CD4-positive, alpha-beta T cell (primary cell): ENCODE results near the gene ASB3. TPM values are rescaled to one million over a fixed set of nuclear protein-coding genes. Genes with fewer than 3 reads are reported as not detected.

Experiments
- ATAC-seq: fragments of 200-7000 bp; cut with Tn5 transposase; one replicate; pipeline ENCODE4 v1.10.0; 2022; ENCODE audit warnings: mild to moderate bottlenecking; ENCODE audit not compliant: poor library complexity
- CTCF ChIA-PET: fragments of 350-600 bp; sonication (Branson Sonifier 250); formaldehyde crosslinking; loops from one replicate; lab custom pipeline; 2021; ENCODE audit warnings: antibody characterized with exemption, inconsistent platforms; lab: Charles Lee
- POLR2A ChIA-PET: fragments of 350-600 bp; sonication (Branson Sonifier 250); formaldehyde crosslinking; loops from one replicate; lab custom pipeline; 2021; ENCODE audit warnings: antibody characterized with exemption, inconsistent platforms; lab: Charles Lee
- DNase-seq, 14 experiments: peaks; one replicate each; pipeline ENCODE4 v3.0.0-alpha.2; 2013 to 2020; ENCODE audit warnings: mixed read lengths in 2 of 14
- H3K27ac ChIP-seq, 2 donors: one replicate each; pipeline versions ENCODE4 v1.5.1 to v1.7.0; 2013; ENCODE audit warnings: low read length in 2 of 2, low read depth in 1 of 2, mild to moderate bottlenecking in 1 of 2
- H3K27me3 ChIP-seq, 2 experiments: 1 replicate in 1 of 2; 2 replicates in 1 of 2; pipeline versions ENCODE4 v1.6.1 to v1.7.0; 2013; ENCODE audit warnings: low read length in 2 of 2, control low read depth in 1 of 2, mild to moderate bottlenecking in 1 of 2, moderate library complexity in 1 of 2; ENCODE audit not compliant: insufficient read depth in 2 of 2, control insufficient read depth in 1 of 2
- H3K36me3 ChIP-seq: one replicate; pipeline ENCODE4 v1.6.1; 2013; ENCODE audit warnings: low read length, control low read depth; ENCODE audit not compliant: insufficient read depth
- H3K4me1 ChIP-seq: one replicate; pipeline ENCODE4 v1.6.1; 2013; ENCODE audit warnings: low read length, control low read depth; ENCODE audit not compliant: insufficient read depth
- H3K4me3 ChIP-seq: one replicate; pipeline ENCODE4 v1.5.1; 2013; ENCODE audit warnings: mild to moderate bottlenecking, low read length, moderate library complexity
- H3K9me3 ChIP-seq, 2 experiments: 1 replicate in 1 of 2; 2 replicates in 1 of 2; pipeline versions ENCODE4 v1.6.1 to v1.7.0; 2013; ENCODE audit warnings: low read length in 2 of 2, mild to moderate bottlenecking in 2 of 2, control low read depth in 1 of 2, moderate library complexity in 1 of 2; ENCODE audit not compliant: control insufficient read depth in 1 of 2, insufficient read depth in 1 of 2
- H3K27ac Mint-ChIP-seq: one replicate; pipeline ENCODE4 v1.8.0; 2020; ENCODE audit warnings: mixed read lengths
- H3K27me3 Mint-ChIP-seq: one replicate; pipeline ENCODE4 v1.8.0; 2021; ENCODE audit warnings: mixed read lengths
- H3K36me3 Mint-ChIP-seq: one replicate; pipeline ENCODE4 v1.8.0; 2021; ENCODE audit warnings: low read depth, mixed read lengths
- H3K4me1 Mint-ChIP-seq: one replicate; pipeline ENCODE4 v1.8.0; 2021; ENCODE audit warnings: low read depth, mixed read lengths
- H3K4me3 Mint-ChIP-seq: one replicate; pipeline ENCODE4 v1.8.0; 2020; ENCODE audit warnings: mild to moderate bottlenecking, mixed read lengths
- H3K9me3 Mint-ChIP-seq: one replicate; pipeline ENCODE4 v1.8.0; 2020; ENCODE audit warnings: mixed read lengths
- intact Hi-C, 2 experiments: fragments of 100-400 bp; cut with DNase I in 1 of 2; cut with micrococcal nuclease in 1 of 2; formaldehyde crosslinking; loops; one replicate each; pipeline versions ENCODE4 v1.15.1 to v1.9.0; 2023 to 2025; cut with DNase I, micrococcal nuclease
- total RNA-seq, 174 experiments: library from RNA in 2 of 174; stranded (reverse) in 2 of 174; gene quantifications; one replicate each; pipeline ENCODE4 v1.2.3 and lab custom pipeline; 2021 to 2026
- TF ChIP-seq, protein P1 (sequence below): fragments of 200-600 bp; IDR thresholded peaks from one replicate; pipeline ENCODE4 v1.8.0; 2022; ENCODE audit warnings: antibody characterized with exemption, mild to moderate bottlenecking

The ASB3 gene
- total RNA-seq, 2 experiments from 2014 or later: 31.0 to 34.3 TPM

DNA sequence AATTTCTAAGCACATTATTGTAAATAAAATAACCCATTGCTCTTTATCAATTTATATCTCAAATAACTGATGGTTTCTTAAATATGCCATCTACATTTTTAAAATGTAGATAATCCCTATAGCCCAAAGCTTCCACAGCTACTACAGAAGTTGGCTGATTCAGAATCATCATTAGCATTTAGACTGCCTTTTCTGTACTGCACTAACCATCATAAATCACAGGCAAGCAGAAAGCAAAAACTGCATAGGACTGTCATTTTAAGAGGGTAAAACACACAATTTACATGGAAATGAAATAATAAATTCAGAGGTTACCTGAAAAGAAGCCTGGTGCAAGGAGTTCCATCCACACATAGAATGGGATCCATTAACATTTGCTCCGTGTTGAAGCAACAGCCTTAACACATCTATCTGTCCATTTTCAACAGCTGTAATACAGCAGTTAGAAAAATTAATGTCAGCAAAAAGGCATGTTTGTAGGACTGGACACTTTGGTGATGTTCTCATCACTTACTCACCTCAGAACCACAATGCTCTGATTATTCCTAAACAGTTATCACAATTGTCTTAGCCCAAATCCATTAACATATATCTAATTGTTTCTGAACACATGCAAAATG is 57.5 kb downstream of the ASB3 start:
- Mint-ChIP-seq H3K27ac (no peak overlapping the region), H3K4me3 (no peak overlapping the region), H3K27me3 (no peaks in the 10 kb centered on the region), H3K9me3 (no peaks in the 10 kb centered on the region), H3K36me3 (peaks cover 86% of the 10 kb centered on the region), H3K4me1 (peaks cover 12% of the 10 kb centered on the region)
- peaks cover 13% of the 10 kb centered on the region for H3K36me3 ChIP-seq
- no peak overlapping the region for H3K27ac ChIP-seq
- H3K27me3 ChIP-seq: no peaks in the 10 kb centered on the region
- ATAC-seq (no peak), DNase-seq (no peak)
- CTCF ChIA-PET: no interaction called here
- H3K4me1 ChIP-seq: no peaks in the 10 kb centered on the region
- intact Hi-C loops: no loop called here
- POLR2A ChIA-PET: no interaction called here
- TF ChIP-seq, protein P1, sequence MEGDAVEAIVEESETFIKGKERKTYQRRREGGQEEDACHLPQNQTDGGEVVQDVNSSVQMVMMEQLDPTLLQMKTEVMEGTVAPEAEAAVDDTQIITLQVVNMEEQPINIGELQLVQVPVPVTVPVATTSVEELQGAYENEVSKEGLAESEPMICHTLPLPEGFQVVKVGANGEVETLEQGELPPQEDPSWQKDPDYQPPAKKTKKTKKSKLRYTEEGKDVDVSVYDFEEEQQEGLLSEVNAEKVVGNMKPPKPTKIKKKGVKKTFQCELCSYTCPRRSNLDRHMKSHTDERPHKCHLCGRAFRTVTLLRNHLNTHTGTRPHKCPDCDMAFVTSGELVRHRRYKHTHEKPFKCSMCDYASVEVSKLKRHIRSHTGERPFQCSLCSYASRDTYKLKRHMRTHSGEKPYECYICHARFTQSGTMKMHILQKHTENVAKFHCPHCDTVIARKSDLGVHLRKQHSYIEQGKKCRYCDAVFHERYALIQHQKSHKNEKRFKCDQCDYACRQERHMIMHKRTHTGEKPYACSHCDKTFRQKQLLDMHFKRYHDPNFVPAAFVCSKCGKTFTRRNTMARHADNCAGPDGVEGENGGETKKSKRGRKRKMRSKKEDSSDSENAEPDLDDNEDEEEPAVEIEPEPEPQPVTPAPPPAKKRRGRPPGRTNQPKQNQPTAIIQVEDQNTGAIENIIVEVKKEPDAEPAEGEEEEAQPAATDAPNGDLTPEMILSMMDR: no peak
- no peak overlapping the region for H3K4me3 ChIP-seq
- H3K9me3 ChIP-seq: no peaks in the 10 kb centered on the region

DNA sequence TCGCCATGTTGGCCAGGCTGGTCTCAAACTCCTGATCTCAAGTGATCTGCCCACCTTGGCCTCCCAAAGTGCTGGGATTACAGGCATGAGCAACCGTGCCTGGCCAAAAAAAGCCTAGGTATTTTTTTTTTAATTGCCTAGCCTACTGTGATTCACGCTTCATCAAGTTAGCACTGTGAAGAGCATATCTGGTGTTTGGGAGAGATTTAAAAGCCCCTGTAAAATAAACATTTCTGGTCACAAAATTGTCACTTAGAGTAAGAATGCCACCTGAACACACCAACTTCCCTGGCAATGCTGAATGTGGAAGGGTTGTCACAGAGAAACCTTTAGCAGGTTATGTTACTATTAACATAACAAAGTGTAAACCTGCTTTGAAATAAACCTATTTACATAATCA is 58.8 kb downstream of the ASB3 start:
- H3K27ac ChIP-seq: no peak overlapping the region
- DNase-seq (no peak), ATAC-seq (no peak)
- H3K9me3 ChIP-seq: no peaks in the 10 kb centered on the region
- TF ChIP-seq, protein P1: no peak
- intact Hi-C loops: no loop called here
- H3K36me3 Mint-ChIP-seq: peaks cover 84% of the 10 kb centered on the region
- ChIA-PET POLR2A (interaction anchor here (0.7 kb wide), 1 partner anchor 29 kb away, joined by 3 read pairs; no protein-coding TSS in a partner anchor), CTCF (no interaction called here)
- H3K4me1 ChIP-seq: no peaks in the 10 kb centered on the region
- peaks cover 24% of the 10 kb centered on the region for H3K4me1 Mint-ChIP-seq
- H3K27me3 ChIP-seq: no peaks in the 10 kb centered on the region
- H3K9me3 Mint-ChIP-seq: no peaks in the 10 kb centered on the region
- no peak overlapping the region for H3K4me3 Mint-ChIP-seq
- H3K27me3 Mint-ChIP-seq: no peaks in the 10 kb centered on the region
- no peak overlapping the region for H3K27ac Mint-ChIP-seq
- peaks cover 13% of the 10 kb centered on the region for H3K36me3 ChIP-seq
- H3K4me3 ChIP-seq: no peak overlapping the region

DNA sequence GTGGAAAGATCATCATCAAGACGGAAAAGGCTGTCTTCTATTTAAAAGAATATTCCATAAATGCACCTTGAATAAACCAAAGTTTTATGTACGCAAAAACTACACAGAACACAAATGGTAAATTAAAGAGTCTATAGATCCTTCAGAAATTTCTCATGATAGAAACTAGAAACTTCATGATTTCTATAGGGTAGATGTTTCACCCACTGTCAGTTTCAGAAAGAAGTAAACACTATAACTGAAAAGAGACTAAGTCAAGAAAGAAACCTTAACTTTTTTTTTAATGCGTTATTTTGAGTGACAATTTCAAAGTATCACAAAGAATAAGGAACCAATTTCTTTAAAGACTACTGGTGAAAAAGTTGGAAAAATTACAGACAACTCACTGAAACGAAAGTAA is 61.1 kb downstream of the ASB3 start:
- H3K27ac Mint-ChIP-seq: no peak overlapping the region
- no peak overlapping the region for H3K4me3 Mint-ChIP-seq
- H3K4me1 Mint-ChIP-seq: peaks cover 36% of the 10 kb centered on the region
- Histone ChIP-seq H3K27me3 (no peaks in the 10 kb centered on the region), H3K27ac (no peak overlapping the region), H3K4me3 (no peak overlapping the region), H3K36me3 (peaks cover 13% of the 10 kb centered on the region), H3K9me3 (no peaks in the 10 kb centered on the region), H3K4me1 (no peaks in the 10 kb centered on the region)
- intact Hi-C loops: no loop called here
- ATAC-seq (no peak), DNase-seq (no peak)
- CTCF ChIA-PET: no interaction called here
- no peaks in the 10 kb centered on the region for H3K9me3 Mint-ChIP-seq
- POLR2A ChIA-PET: no interaction called here
- TF ChIP-seq, protein P1: no peak
- H3K36me3 Mint-ChIP-seq: peaks cover 87% of the 10 kb centered on the region
- no peaks in the 10 kb centered on the region for H3K27me3 Mint-ChIP-seq
